Neural cell (in vitro differentiated cells): Measurements from ENCODE around the gene WDR11. TPM values are rescaled to one million over a fixed set of nuclear protein-coding genes. Genes with fewer than 3 reads are reported as not detected.

ENCODE experiments used
- H2AFZ ChIP-seq: fragments of 200-600, 300-800 bp; sonication (generic), shearing (Covaris generic); 2 replicates; pipeline ENCODE4 v1.6.0; 2014; ENCODE audit warnings: low read depth, mild to moderate bottlenecking, antibody characterized with exemption, low read length, moderate library complexity
- H3F3A ChIP-seq: fragments of 200-600 bp; shearing (Covaris generic); 2 replicates; pipeline ENCODE4 v1.6.1; 2016; ENCODE audit warnings: mild to moderate bottlenecking, moderate library complexity, mixed read lengths, antibody characterized with exemption, low read length; ENCODE audit not compliant: insufficient read depth, poor library complexity, severe bottlenecking
- H3K27ac ChIP-seq: fragments of 200-600, 300-800 bp; sonication (generic), shearing (Covaris generic); 2 replicates; pipeline ENCODE4 v1.5.1; 2014; ENCODE audit warnings: mild to moderate bottlenecking, low read length, moderate library complexity
- H3K27me3 ChIP-seq: fragments of 300-800, 200-600 bp; sonication (generic), shearing (Covaris generic); 2 replicates; pipeline ENCODE4 v1.6.0; 2014; ENCODE audit warnings: mild to moderate bottlenecking, low read depth, low read length, moderate library complexity; ENCODE audit not compliant: insufficient read depth
- H3K36me3 ChIP-seq: fragments of 300-800, 200-600 bp; sonication (generic), shearing (Covaris generic); 2 replicates; pipeline ENCODE4 v1.5.1; 2014; ENCODE audit warnings: mild to moderate bottlenecking, antibody characterized with exemption, low read length, moderate library complexity; ENCODE audit not compliant: insufficient read depth
- H3K4me2 ChIP-seq: fragments of 300-800, 200-600 bp; sonication (generic), shearing (Covaris generic); 2 replicates; pipeline ENCODE4 v1.6.0; 2014; ENCODE audit warnings: mild to moderate bottlenecking, low read length
- H3K4me3 ChIP-seq: fragments of 300-800, 200-600 bp; sonication (generic), shearing (Covaris generic); 2 replicates; pipeline ENCODE4 v1.5.1; 2014; ENCODE audit warnings: mild to moderate bottlenecking, low read length, moderate library complexity
- H3K79me2 ChIP-seq: fragments of 200-600 bp; shearing (Covaris generic); replicated peaks from 2 replicates; pipeline ENCODE4 v1.6.0; 2014; ENCODE audit warnings: mild to moderate bottlenecking, low read length, moderate library complexity; ENCODE audit not compliant: insufficient read depth
- H3K9ac ChIP-seq: fragments of 300-800, 200-600 bp; sonication (generic), shearing (Covaris generic); 2 replicates; pipeline ENCODE4 v1.6.1; 2016; ENCODE audit warnings: mild to moderate bottlenecking, low read length, mixed read lengths
- H3K9me2 ChIP-seq: fragments of 200-600 bp; shearing (Covaris generic); 2 replicates; pipeline ENCODE4 v1.6.1; 2016; ENCODE audit warnings: mild to moderate bottlenecking, low read length, mixed read lengths; ENCODE audit not compliant: insufficient read depth
- H3K9me3 ChIP-seq: fragments of 200-600, 300-800 bp; sonication (generic), shearing (Covaris generic); 2 replicates; pipeline ENCODE4 v1.6.1; 2016; ENCODE audit warnings: mild to moderate bottlenecking, mixed run types, low read length, moderate library complexity, mixed read lengths
- H4K20me1 ChIP-seq: fragments of 200-600 bp; shearing (Covaris generic); 2 replicates; pipeline ENCODE4 v1.6.1; 2016; ENCODE audit warnings: mild to moderate bottlenecking, mixed run types; ENCODE audit not compliant: insufficient read depth
- EP300 ChIP-seq: fragments of 450-650 bp; conservative IDR thresholded peaks from 2 replicates; pipeline ENCODE4 v1.6.1; 2014; ENCODE audit warnings: antibody characterized with exemption, mild to moderate bottlenecking, moderate library complexity; ENCODE audit not compliant: poor library complexity, severe bottlenecking
- EZH2 ChIP-seq: fragments of 200-600, 300-800 bp; shearing (Covaris generic), sonication (generic); IDR thresholded peaks from 2 replicates; pipeline ENCODE4 v1.6.1; 2014; ENCODE audit warnings: antibody characterized with exemption, low read length, borderline replicate concordance, mild to moderate bottlenecking; ENCODE audit not compliant: insufficient read depth, poor library complexity, severe bottlenecking
- MXI1 ChIP-seq: fragments of 450-650 bp; conservative IDR thresholded peaks from 2 replicates; pipeline ENCODE4 v1.6.1; 2014; ENCODE audit warnings: antibody characterized with exemption, mild to moderate bottlenecking; ENCODE audit not compliant: poor library complexity, severe bottlenecking
- POLR2AphosphoS5 ChIP-seq: IDR thresholded peaks from 2 replicates; pipeline ENCODE4 v1.6.1; 2012
- RAD21 ChIP-seq: fragments of 450-650 bp; conservative IDR thresholded peaks from 2 replicates; pipeline ENCODE4 v1.6.1; 2014; ENCODE audit warnings: antibody characterized with exemption, mild to moderate bottlenecking, moderate library complexity
- SMC3 ChIP-seq: fragments of 450-650 bp; conservative IDR thresholded peaks from 2 replicates; pipeline ENCODE4 v1.6.1; 2014; ENCODE audit warnings: antibody characterized with exemption, mild to moderate bottlenecking, moderate library complexity; ENCODE audit not compliant: poor library complexity
- TAF1 ChIP-seq: IDR thresholded peaks from 2 replicates; pipeline ENCODE4 v1.6.1; 2012; ENCODE audit warnings: low read depth
- polyA plus RNA-seq: library from polyadenylated mRNA; depleted of rRNA; stranded (reverse); fragments of >200 nt; gene quantifications from 2 replicates; pipeline ENCODE4 v1.2.3, GENCODE V29; 2014
- TF ChIP-seq, protein P1 (sequence below): IDR thresholded peaks from 2 replicates; pipeline ENCODE4 v1.6.1; 2012; ENCODE audit warnings: borderline replicate concordance
- TF ChIP-seq, protein P2 (sequence below): fragments of 450-650 bp; IDR thresholded peaks from 2 replicates; pipeline ENCODE4 v1.5.1; 2014; ENCODE audit warnings: antibody characterized with exemption, mild to moderate bottlenecking, moderate library complexity; ENCODE audit not compliant: poor library complexity, severe bottlenecking

WDR11 gene
- polyA plus RNA-seq, 1 donor from 2014 or later: 160 TPM

GRCh38 chr10:120929166-120929565 lies 78.0 kb downstream of the WDR11 start:
- TF ChIP-seq POLR2AphosphoS5: no peak
- TF ChIP-seq, protein P1, sequence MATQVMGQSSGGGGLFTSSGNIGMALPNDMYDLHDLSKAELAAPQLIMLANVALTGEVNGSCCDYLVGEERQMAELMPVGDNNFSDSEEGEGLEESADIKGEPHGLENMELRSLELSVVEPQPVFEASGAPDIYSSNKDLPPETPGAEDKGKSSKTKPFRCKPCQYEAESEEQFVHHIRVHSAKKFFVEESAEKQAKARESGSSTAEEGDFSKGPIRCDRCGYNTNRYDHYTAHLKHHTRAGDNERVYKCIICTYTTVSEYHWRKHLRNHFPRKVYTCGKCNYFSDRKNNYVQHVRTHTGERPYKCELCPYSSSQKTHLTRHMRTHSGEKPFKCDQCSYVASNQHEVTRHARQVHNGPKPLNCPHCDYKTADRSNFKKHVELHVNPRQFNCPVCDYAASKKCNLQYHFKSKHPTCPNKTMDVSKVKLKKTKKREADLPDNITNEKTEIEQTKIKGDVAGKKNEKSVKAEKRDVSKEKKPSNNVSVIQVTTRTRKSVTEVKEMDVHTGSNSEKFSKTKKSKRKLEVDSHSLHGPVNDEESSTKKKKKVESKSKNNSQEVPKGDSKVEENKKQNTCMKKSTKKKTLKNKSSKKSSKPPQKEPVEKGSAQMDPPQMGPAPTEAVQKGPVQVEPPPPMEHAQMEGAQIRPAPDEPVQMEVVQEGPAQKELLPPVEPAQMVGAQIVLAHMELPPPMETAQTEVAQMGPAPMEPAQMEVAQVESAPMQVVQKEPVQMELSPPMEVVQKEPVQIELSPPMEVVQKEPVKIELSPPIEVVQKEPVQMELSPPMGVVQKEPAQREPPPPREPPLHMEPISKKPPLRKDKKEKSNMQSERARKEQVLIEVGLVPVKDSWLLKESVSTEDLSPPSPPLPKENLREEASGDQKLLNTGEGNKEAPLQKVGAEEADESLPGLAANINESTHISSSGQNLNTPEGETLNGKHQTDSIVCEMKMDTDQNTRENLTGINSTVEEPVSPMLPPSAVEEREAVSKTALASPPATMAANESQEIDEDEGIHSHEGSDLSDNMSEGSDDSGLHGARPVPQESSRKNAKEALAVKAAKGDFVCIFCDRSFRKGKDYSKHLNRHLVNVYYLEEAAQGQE: no peak
- no peak for TF ChIP-seq EP300
- TF ChIP-seq SMC3: no peak
- TF ChIP-seq RAD21: no peak
- TF ChIP-seq MXI1: no peak
- TF ChIP-seq TAF1: no peak
- no peak for TF ChIP-seq EZH2
- TF ChIP-seq, protein P2, sequence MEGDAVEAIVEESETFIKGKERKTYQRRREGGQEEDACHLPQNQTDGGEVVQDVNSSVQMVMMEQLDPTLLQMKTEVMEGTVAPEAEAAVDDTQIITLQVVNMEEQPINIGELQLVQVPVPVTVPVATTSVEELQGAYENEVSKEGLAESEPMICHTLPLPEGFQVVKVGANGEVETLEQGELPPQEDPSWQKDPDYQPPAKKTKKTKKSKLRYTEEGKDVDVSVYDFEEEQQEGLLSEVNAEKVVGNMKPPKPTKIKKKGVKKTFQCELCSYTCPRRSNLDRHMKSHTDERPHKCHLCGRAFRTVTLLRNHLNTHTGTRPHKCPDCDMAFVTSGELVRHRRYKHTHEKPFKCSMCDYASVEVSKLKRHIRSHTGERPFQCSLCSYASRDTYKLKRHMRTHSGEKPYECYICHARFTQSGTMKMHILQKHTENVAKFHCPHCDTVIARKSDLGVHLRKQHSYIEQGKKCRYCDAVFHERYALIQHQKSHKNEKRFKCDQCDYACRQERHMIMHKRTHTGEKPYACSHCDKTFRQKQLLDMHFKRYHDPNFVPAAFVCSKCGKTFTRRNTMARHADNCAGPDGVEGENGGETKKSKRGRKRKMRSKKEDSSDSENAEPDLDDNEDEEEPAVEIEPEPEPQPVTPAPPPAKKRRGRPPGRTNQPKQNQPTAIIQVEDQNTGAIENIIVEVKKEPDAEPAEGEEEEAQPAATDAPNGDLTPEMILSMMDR: no peak

DNA sequence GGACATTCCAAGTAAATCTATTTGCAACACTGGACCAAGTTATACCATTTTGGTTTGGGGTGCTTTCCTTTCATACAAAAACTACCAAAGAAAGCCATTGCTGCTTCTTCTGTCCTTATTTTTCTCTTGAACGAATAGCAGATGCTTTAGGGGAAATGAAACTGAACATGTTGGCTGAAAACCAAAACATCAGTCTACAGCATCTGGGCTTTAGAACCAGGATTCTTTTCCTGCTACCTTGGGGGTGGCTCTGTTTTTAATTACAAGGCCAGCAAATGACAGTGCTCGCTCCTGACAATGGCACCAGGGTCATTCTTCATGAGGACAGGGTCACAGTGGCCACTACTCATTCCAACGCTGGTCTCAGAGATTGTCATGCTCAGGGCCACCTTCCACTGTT lies 80.3 kb downstream of the WDR11 start:
- Histone ChIP-seq H4K20me1 (no peaks in the 10 kb centered on the region), H3K9me2 (no peaks in the 10 kb centered on the region), H3K4me2 (no peak overlapping the region), H3K9ac (no peak overlapping the region), H3F3A (no peaks in the 10 kb centered on the region), H2AFZ (no peak overlapping the region), H3K27me3 (no peaks in the 10 kb centered on the region), H3K9me3 (no peaks in the 10 kb centered on the region), H3K79me2 (no peaks in the 10 kb centered on the region), H3K36me3 (no peaks in the 10 kb centered on the region), H3K27ac (no peak overlapping the region), H3K4me3 (no peak overlapping the region)
- no peak for TF ChIP-seq EP300
- TF ChIP-seq RAD21: no peak
- no peak for TF ChIP-seq POLR2AphosphoS5
- no peak for TF ChIP-seq SMC3
- TF ChIP-seq EZH2: no peak

More at GRCh38 chr10:120929166-120929565, 78.0 kb downstream of the WDR11 start:
- H3K36me3 ChIP-seq: no peaks in the 10 kb centered on the region
- no peaks in the 10 kb centered on the region for H3F3A ChIP-seq
- no peaks in the 10 kb centered on the region for H3K79me2 ChIP-seq
- no peak overlapping the region for H3K4me3 ChIP-seq
- no peak overlapping the region for H2AFZ ChIP-seq
- no peaks in the 10 kb centered on the region for H3K9me2 ChIP-seq
- no peak overlapping the region for H3K4me2 ChIP-seq
- no peaks in the 10 kb centered on the region for H3K27me3 ChIP-seq
- no peak overlapping the region for H3K9ac ChIP-seq
- no peaks in the 10 kb centered on the region for H3K9me3 ChIP-seq
- no peaks in the 10 kb centered on the region for H4K20me1 ChIP-seq
- H3K27ac ChIP-seq: no peak overlapping the region

- H3K4me3 ChIP-seq: no peak overlapping the region
- no peaks in the 10 kb centered on the region for H4K20me1 ChIP-seq
- H3K9me3 ChIP-seq: no peaks in the 10 kb centered on the region
- H3K36me3 ChIP-seq: no peaks in the 10 kb centered on the region
- H3K27ac ChIP-seq: no peak overlapping the region
- H3K27me3 ChIP-seq: no peaks in the 10 kb centered on the region
- no peaks in the 10 kb centered on the region for H3K9me2 ChIP-seq
- no peak overlapping the region for H2AFZ ChIP-seq
- TF ChIP-seq TAF1 (no peak), RAD21 (no peak)
- TF ChIP-seq, protein P1: no peak
- H3K4me2 ChIP-seq: no peak overlapping the region
- no peaks in the 10 kb centered on the region for H3K79me2 ChIP-seq
- no peaks in the 10 kb centered on the region for H3F3A ChIP-seq
- no peak overlapping the region for H3K9ac ChIP-seq
Observed at GRCh38 chr10:120931999-120932398, 80.8 kb downstream of the WDR11 start.
